Measurements from ENCODE around the gene ERICH4. TPM values are rescaled to one million over a fixed set of nuclear protein-coding genes. Genes with fewer than 3 reads are reported as not detected.

ERICH4 gene
- total RNA-seq, 3 donors from 2014 or later = not detected

DNA sequence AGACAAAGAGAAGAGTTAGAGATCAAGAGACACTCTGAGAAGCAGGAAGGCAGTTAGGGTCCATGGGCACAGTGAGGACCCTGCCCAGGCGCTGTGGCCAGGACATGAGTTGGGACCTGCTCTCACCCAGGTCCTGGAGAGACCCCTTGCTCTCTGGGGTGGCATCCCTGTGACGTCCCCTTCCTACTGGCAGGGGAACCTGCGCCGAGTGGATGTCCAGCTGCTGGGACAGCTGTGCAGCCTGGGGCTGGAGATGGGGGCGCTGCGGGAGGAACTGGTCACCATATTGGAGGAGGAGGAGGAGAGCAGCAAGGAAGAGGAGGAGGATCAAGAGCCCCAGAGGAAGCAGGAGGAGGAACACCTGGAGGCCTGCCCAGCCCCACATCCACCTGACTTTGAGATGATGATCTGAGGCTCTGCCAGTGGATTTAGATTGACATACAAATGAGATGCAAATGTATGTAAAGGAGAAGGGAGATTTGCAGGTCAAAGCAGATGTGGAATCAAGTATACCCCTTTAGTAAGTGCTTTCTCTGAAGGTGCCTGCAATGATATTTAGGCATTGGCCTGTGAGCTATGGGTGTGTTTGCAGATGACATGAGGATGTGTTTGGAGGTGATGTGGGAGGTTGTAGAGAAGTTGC lies 978 bp downstream of the ERICH4 start:
- no peak overlapping the region for H3K4me3 ChIP-seq
- H3K27me3 ChIP-seq = peaks cover 0 to 16% of the 10 kb centered on the region in 2 donors
- TF ChIP-seq POLR2A (IDR thresholded peaks at IDR 0.05) = no peak
- TF ChIP-seq POLR2AphosphoS5 (IDR thresholded peaks at IDR 0.05) = no peak
- TF ChIP-seq, protein P1, sequence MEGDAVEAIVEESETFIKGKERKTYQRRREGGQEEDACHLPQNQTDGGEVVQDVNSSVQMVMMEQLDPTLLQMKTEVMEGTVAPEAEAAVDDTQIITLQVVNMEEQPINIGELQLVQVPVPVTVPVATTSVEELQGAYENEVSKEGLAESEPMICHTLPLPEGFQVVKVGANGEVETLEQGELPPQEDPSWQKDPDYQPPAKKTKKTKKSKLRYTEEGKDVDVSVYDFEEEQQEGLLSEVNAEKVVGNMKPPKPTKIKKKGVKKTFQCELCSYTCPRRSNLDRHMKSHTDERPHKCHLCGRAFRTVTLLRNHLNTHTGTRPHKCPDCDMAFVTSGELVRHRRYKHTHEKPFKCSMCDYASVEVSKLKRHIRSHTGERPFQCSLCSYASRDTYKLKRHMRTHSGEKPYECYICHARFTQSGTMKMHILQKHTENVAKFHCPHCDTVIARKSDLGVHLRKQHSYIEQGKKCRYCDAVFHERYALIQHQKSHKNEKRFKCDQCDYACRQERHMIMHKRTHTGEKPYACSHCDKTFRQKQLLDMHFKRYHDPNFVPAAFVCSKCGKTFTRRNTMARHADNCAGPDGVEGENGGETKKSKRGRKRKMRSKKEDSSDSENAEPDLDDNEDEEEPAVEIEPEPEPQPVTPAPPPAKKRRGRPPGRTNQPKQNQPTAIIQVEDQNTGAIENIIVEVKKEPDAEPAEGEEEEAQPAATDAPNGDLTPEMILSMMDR (IDR thresholded peaks at IDR 0.05) = no peak
- peak in 1 of 2 donors; percentile 43 for DNase-seq (ENCODE audit: low spot score in 2 of 2)
- H3K4me1 ChIP-seq = no peaks in the 10 kb centered on the region
- H3K36me3 ChIP-seq = no peaks in the 10 kb centered on the region
- H3K9me3 ChIP-seq = no peaks in the 10 kb centered on the region
- no peak overlapping the region for H3K27ac ChIP-seq
- intact Hi-C loops (cut with DNase I; ENCODE audit: low total_unique reads) = loop anchor here (10.0 kb wide), 1 partner anchor 101 kb away; no protein-coding TSS in a partner anchor

DNA sequence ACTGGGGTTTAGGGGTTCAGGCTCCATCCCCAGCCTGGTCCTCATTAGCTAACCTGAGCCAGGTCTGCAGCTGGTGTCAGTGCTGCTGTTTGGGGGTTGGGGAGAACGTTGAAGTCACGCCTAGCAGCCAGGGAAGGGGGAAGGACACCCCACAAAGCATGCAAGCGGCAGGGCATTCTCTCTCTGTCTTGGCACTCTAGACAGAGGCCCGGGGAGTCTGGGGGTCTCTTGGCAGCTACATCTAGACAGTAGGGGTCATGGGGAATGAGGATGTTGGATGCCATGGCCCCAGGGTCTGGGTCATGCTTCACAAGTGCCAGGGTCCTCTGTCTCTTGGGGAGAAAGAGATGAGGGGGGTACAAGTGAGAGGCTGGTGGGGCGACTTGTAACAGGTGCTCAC lies 2.6 kb downstream of the ERICH4 start:
- TF ChIP-seq POLR2AphosphoS5 (IDR thresholded peaks at IDR 0.05) = no peak
- TF ChIP-seq, protein P1 (IDR thresholded peaks at IDR 0.05) = no peak
- TF ChIP-seq POLR2A (IDR thresholded peaks at IDR 0.05) = no peak
- intact Hi-C loops (cut with DNase I; ENCODE audit: low total_unique reads) = loop anchor here (10.0 kb wide), 1 partner anchor 99 kb away; no protein-coding TSS in a partner anchor
- no peaks in the 10 kb centered on the region for H3K4me1 ChIP-seq
- peak in 1 of 2 donors; percentile 12 for DNase-seq (ENCODE audit: low spot score in 2 of 2)
- no peak overlapping the region for H3K27ac ChIP-seq
- H3K4me3 ChIP-seq = no peak overlapping the region
- H3K27me3 ChIP-seq = peaks cover 0 to 16% of the 10 kb centered on the region in 2 donors
- no peaks in the 10 kb centered on the region for H3K36me3 ChIP-seq
- no peaks in the 10 kb centered on the region for H3K9me3 ChIP-seq

DNA sequence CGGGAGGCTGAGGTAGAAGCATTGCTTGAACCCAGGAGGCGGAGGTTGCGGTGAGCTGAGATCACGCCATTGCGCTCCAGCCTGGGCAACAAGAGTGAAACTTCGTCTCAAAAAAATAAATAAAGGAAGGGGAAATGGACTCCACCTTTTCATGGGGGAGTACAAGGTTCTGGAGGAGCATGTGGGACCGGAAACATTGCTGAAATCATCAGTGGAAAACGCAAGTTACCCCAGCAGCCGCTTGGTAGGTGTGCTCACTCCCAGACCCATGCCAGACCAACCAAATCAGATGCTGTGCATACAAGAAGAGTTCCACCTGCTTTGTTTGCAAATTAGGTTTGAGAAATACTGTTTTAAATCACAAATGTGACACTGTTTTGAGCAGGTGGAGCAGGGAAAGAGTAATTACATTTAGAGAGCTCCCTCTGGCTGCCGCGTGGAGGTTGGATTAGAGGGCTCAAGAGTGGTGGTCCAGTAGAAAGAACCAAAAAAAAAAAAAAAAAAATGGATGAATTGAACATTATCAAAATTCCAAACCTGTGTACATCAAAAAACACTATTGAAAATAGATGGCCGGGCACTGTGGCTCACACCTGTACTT lies 4.9 kb downstream of the ERICH4 start:
- H3K27me3 ChIP-seq = peaks cover 0 to 11% of the 10 kb centered on the region in 2 donors
- no peaks in the 10 kb centered on the region for H3K9me3 ChIP-seq
- peak overlapping the region in 1 of 3 donors; percentile 7 for H3K4me3 ChIP-seq
- no peaks in the 10 kb centered on the region for H3K4me1 ChIP-seq
- TF ChIP-seq POLR2AphosphoS5 (IDR thresholded peaks at IDR 0.05) (no peak), POLR2A (IDR thresholded peaks at IDR 0.05) (no peak)
- TF ChIP-seq, protein P1 (IDR thresholded peaks at IDR 0.05) = no peak
- intact Hi-C loops (cut with DNase I; ENCODE audit: low total_unique reads) = loop anchor here (10.0 kb wide), 1 partner anchor 97 kb away; no protein-coding TSS in a partner anchor
- no peaks in the 10 kb centered on the region for H3K36me3 ChIP-seq
- no peak for DNase-seq (ENCODE audit: low spot score in 2 of 2)
- no peak overlapping the region for H3K27ac ChIP-seq

DNA sequence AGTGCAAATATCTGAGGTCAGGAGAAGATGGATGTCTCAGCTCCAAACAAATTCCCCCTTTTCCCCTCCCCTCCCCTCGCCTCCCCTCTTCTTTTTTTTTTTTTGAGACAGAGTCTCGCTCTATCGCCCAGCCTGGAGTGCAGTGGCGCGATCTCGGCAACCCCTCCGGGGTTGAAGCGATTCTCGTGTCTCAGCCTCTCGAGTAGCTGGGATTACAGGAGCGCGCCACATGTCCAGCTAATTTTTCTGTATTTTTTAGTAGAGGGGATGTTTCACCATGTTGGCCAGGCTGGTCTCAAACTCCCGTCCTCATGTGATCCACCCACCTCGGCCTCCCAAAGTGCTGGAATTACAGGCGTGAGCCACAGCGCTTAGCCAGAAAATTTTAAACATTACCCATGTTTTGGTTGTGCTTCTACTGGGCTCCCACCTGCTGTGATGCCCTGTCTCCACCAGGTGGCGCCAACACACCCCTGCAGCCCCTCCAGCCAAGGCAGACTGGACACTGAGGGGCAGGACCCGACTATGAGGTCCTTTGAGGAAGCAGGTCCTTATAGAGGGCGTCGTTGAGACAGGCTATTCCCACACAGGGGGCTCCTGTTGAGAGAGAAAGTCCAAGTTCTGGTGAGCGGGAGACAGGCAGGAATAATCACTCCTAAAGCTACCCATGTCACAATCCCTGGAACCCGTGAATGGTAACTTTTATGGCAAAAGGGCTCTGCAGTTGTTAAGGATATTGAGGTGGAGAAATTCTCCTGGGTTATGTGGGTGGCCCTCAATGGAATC lies 6.3 kb downstream of the ERICH4 start:
- Histone ChIP-seq H3K27me3 (peaks cover 0 to 11% of the 10 kb centered on the region in 2 donors), H3K27ac (no peak overlapping the region), H3K9me3 (no peaks in the 10 kb centered on the region), H3K4me1 (no peaks in the 10 kb centered on the region), H3K36me3 (no peaks in the 10 kb centered on the region), H3K4me3 (peak overlapping the region in 2 of 3 donors; percentile 35 to 55)
- DNase-seq (ENCODE audit: low spot score in 2 of 2) = peak; percentile 70 to 79
- TF ChIP-seq, protein P1 (IDR thresholded peaks at IDR 0.05) = peak; percentile 96 to 97 (median 96)
- TF ChIP-seq POLR2A (IDR thresholded peaks at IDR 0.05) (no peak), POLR2AphosphoS5 (IDR thresholded peaks at IDR 0.05) (peak in 1 of 3 donors; percentile 22)
- intact Hi-C loops (cut with DNase I; ENCODE audit: low total_unique reads) = loop anchor here (10.0 kb wide), 1 partner anchor 96 kb away; no protein-coding TSS in a partner anchor

Data from breast epithelium (tissue), 4 donors.